Left kidney (tissue), 2 donors: ENCODE data around the gene ZNF26. TPM values are rescaled to one million over a fixed set of nuclear protein-coding genes. Genes with fewer than 3 reads are reported as not detected.
"Not testable (repeated sequence)": the region's sequence is repeated elsewhere in the genome, so short reads cannot be mapped to it uniquely, and the experiment has no call there.

Experiments used
- DNase-seq: peaks from one replicate; pipeline ENCODE4 v3.0.0-alpha.2; 2013
- polyA plus RNA-seq: library from polyadenylated mRNA; unstranded; fragments of 120-200 nt; gene quantifications from one replicate; pipeline ENCODE4 v1.2.1, GENCODE V29; 2013; ENCODE audit not compliant: insufficient read length

ZNF26 gene
- polyA plus RNA-seq, 1 donor, result 17.7 TPM

GRCh38 chr12:132955094-132956010 is 30.8 kb upstream of the ZNF26 start:
- DNase-seq, result peak; percentile 43

- DNase-seq, result peak; percentile 89
Measured at GRCh38 chr12:132956011-132956788, 30.0 kb upstream of the ZNF26 start, which contains the start of gene ZNF605. Gene ZNF605, minus strand, starts transcription at chr12:132956306. Its CDS starts 10,671 bp downstream, at chr12:132945635.

GRCh38 chr12:132961790-132962189 is 24.4 kb upstream of the ZNF26 start:
- DNase-seq, result not testable (repeated sequence)

- DNase-seq, result not testable (repeated sequence)
Measured at GRCh38 chr12:132963947-132964346, 22.2 kb upstream of the ZNF26 start.

GRCh38 chr12:132965796-132966195 is 20.4 kb upstream of the ZNF26 start:
- no peak for DNase-seq

- no peak for DNase-seq
Measured at GRCh38 chr12:132966676-132967415, 19.3 kb upstream of the ZNF26 start.

- DNase-seq, result no peak
Measured at GRCh38 chr12:132967736-132968135, 18.4 kb upstream of the ZNF26 start.

GRCh38 chr12:132972374-132972773 is 13.8 kb upstream of the ZNF26 start:
- no peak for DNase-seq

GRCh38 chr12:132976870-132977269 is 9.3 kb upstream of the ZNF26 start:
- DNase-seq, result not testable (repeated sequence)

- no peak for DNase-seq
Measured at GRCh38 chr12:132986885-132987225, 688 bp downstream of the ZNF26 start.

GRCh38 chr12:132998741-132999140 is 12.6 kb downstream of the ZNF26 start:
- no peak for DNase-seq

GRCh38 chr12:133010657-133011297 is 24.6 kb downstream of the ZNF26 start:
- no peak for DNase-seq

- DNase-seq, result no peak
Measured at GRCh38 chr12:133023566-133023965, 37.4 kb downstream of the ZNF26 start.

- DNase-seq, result no peak
Measured at GRCh38 chr12:133026996-133027395, 40.8 kb downstream of the ZNF26 start.

- peak; percentile 97 for DNase-seq
Measured at GRCh38 chr12:133037207-133038005, 51.2 kb downstream of the ZNF26 start, which contains the start of gene ZNF84. Gene ZNF84, plus strand, starts transcription at chr12:133037509. Its CDS starts 3,959 bp downstream, at chr12:133041468.

GRCh38 chr12:133038118-133038709 is 52.0 kb downstream of the ZNF26 start:
- no peak for DNase-seq

GRCh38 chr12:133046698-133047097 is 60.5 kb downstream of the ZNF26 start:
- DNase-seq, result no peak

- no peak for DNase-seq
Measured at GRCh38 chr12:133057446-133057845, 71.3 kb downstream of the ZNF26 start.

GRCh38 chr12:133058203-133059113 is 72.3 kb downstream of the ZNF26 start:
- DNase-seq, result no peak
